ENCODE measurements around the gene COX5B. TPM values are rescaled to one million over a fixed set of nuclear protein-coding genes. Genes with fewer than 3 reads are reported as not detected.
A peak's percentile ranks its signal among the peaks of the same experiment; 100 is the strongest.

The COX5B gene
- total and polyA plus RNA-seq, 9 of the 15 experiments (the other 6 are each of a cell fraction or from before 2014, with no cell fraction given): 154 to 1,424 (median 487) TPM

DNA sequence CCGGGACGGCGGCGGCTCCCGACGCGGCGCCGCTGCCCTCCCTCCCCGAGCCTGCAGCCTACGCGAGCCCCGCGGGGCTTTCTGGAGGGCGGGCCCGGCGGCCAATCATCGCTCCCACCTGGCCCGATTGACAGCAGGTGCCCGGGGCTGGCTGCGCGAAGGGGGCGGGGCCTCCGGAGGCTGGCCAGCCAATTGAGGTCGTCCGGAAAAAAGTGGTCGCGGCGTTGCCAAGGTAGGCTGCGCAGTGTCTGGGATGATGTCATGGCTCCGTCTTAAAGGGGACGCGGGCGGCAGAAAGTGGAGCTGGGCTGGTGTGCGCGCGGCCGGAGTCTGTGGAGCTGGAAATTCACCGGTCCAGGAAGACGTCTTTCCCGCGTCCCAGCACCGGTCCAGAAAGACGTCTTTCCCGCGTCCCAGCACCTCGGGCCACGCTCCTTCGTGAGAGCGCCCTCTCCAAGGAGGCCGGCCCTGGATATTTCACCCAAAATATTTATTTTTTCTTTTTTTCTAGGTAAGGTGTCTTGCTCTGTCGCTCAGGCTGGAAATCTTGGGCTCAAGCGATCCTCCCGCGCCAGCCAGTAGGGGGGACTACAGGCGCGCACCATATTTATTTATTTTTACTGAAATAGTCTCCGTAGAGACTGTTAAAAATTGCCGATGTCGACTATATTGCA, 18.2 kb downstream of the COX5B start, which contains the start of gene ACTR1B (continued):
- TF ChIP-seq, protein P1, sequence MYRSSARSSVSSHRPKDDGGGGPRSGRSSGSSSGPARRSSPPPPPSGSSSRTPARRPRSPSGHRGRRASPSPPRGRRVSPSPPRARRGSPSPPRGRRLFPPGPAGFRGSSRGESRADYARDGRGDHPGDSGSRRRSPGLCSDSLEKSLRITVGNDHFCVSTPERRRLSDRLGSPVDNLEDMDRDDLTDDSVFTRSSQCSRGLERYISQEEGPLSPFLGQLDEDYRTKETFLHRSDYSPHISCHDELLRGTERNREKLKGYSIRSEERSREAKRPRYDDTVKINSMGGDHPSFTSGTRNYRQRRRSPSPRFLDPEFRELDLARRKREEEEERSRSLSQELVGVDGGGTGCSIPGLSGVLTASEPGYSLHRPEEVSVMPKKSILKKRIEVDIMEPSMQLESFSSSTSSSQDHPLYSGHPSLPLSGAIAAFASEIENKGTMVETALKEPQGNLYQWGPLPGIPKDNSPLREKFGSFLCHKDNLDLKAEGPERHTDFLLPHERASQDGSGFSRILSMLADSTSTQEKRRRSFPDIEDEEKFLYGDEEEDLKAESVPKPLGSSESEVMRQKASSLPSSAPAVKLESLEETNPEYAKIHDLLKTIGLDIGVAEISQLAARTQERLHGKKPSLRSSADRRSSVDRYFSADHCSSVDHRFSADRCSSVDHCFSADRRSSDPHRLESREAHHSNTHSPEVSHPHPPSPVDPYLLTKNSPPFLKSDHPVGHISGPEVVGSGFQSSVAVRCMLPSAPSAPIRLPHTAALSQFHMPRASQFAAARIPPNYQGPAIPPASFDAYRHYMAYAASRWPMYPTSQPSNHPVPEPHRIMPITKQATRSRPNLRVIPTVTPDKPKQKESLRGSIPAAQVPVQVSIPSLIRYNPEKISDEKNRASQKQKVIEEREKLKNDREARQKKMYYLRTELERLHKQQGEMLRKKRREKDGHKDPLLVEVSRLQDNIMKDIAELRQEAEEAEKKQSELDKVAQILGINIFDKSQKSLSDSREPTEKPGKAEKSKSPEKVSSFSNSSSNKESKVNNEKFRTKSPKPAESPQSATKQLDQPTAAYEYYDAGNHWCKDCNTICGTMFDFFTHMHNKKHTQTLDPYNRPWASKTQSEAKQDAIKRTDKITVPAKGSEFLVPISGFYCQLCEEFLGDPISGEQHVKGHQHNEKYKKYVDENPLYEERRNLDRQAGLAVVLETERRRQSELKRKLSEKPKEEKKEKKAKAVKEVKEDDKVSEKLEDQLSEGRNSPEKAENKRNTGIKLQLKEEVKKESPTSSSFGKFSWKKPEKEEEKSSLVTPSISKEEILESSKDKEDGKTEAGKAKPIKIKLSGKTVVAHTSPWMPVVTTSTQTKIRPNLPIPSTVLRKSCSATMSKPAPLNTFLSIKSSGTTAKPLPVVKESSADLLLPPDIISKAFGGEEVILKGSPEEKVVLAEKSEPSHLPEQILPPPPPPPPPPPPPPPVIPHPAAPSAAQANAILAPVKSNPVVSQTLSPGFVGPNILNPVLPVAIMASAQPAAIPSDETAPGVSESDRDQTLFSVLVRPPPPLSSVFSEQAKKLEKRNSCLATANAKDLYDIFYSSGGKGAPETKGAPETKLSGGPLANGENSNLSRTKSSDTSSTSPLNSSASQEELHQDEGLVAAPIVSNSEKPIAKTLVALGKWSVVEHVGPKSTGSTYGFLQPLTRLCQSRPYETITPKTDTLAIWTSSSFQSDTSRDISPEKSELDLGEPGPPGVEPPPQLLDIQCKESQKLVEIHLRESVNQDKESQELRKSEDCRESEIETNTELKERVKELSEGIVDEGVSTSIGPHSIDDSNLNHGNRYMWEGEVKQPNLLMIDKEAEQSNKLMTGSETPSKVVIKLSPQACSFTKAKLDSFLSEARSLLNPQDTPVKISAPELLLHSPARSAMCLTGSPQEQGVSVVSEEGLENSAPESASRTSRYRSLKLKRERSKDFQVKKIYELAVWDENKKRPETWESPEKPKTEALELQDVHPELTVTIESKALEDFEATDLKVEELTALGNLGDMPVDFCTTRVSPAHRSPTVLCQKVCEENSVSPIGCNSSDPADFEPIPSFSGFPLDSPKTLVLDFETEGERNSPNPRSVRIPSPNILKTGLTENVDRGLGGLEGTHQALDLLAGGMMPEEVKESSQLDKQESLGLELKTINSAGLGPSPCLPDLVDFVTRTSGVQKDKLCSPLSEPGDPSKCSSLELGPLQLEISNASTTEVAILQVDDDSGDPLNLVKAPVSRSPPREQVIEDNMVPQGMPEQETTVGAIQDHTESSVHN (IDR thresholded peaks at IDR 0.05; ENCODE audit: borderline replicate concordance in 1 of 2, low read depth in 1 of 2): no peak
- TF ChIP-seq SP1 (CRISPR knock-in tag; IDR thresholded peaks at IDR 0.05): peak; percentile 55
- TF ChIP-seq KLF16 (IDR thresholded peaks at IDR 0.05): no peak; the same call in 1 of the 2 replicates
- TF ChIP-seq, protein P2, sequence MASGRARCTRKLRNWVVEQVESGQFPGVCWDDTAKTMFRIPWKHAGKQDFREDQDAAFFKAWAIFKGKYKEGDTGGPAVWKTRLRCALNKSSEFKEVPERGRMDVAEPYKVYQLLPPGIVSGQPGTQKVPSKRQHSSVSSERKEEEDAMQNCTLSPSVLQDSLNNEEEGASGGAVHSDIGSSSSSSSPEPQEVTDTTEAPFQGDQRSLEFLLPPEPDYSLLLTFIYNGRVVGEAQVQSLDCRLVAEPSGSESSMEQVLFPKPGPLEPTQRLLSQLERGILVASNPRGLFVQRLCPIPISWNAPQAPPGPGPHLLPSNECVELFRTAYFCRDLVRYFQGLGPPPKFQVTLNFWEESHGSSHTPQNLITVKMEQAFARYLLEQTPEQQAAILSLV (tag; IDR thresholded peaks at IDR 0.05): no peak
- TF ChIP-seq SIRT6 (IDR thresholded peaks at IDR 0.05; ENCODE audit: low read depth, low read length): no peak
- TF ChIP-seq CEBPB (tag; IDR thresholded peaks at IDR 0.05): no peak
- peak; percentile 67 for TF ChIP-seq SP2 (IDR thresholded peaks at IDR 0.05; ENCODE audit: extremely low read depth, low read depth, low read length, poor library complexity, severe bottlenecking)
- TF ChIP-seq ZNF282 (CRISPR knock-in tag; IDR thresholded peaks at IDR 0.05): no peak
- TF ChIP-seq PYGO2 (tag; IDR thresholded peaks at IDR 0.05): no peak
- TF ChIP-seq FIP1L1 (IDR thresholded peaks at IDR 0.05; ENCODE audit: low read depth, low read length, poor library complexity, severe bottlenecking): no peak
- TF ChIP-seq PHF21A (IDR thresholded peaks at IDR 0.05; ENCODE audit: borderline replicate concordance, low read depth): no peak
- TF ChIP-seq, protein P3, sequence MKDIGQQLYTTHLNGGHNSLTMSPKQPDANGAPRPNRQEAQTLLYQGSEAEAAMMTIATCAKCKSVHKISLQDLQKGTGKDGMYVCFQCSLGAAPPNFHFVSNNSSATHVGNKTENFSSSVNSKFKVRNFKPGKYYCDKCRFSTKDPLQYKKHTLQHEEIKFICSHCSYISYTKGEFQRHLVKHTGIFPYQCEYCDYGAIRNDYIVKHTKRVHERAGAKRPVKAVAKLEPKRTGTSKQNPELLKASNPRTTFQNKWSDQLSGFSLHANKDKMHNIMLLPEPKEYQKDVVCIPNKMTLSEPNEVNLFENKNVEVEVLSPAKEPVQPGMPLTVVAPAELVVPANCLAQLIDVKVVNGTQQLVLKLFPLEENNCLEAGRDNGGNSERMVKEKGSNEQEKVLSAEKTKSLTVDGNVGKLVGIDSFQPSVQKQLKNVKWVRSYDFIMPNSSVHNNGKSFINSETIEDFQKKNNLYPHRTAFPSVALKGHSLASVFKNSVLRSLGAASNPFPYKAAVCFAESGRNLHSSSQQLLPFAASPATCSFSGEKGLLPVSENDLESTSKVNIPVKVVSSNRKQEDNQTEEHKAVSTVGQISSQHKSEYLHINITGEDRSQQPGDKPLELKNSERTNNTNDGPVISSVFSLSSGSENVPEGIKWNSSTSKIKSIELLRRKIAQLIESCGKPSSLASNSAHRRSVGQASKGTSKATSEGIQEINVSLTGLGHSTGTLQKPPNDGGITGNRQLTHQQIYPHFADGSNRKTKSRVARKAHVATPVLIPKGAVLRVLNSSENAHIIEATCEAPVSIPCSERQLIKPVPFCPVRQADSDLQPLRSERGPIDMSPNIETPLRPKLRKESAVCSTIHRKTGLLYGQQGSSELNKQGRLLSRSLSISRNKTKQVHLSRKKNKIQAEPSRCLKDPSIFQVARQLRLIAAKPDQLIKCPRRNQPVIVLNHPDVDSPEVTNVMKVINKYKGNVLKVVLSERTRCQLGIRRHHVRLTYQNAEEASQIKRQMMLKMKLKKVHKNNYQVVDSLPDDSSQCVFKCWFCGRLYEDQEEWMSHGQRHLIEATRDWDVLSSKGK (CRISPR knock-in tag; IDR thresholded peaks at IDR 0.05): no peak
- no peak for TF ChIP-seq FOXK1 (CRISPR knock-in tag; IDR thresholded peaks at IDR 0.05; ENCODE audit: borderline replicate concordance)
- peak; percentile 91 for TF ChIP-seq HMGN3 (IDR thresholded peaks at IDR 0.05; ENCODE audit: borderline replicate concordance, extremely low read depth, insufficient read length, low read depth, low read length)
- 0 out of 2 replicates have a peak, but pooled peaks have one; percentile 46 for TF ChIP-seq SMARCE1 (IDR thresholded peaks at IDR 0.05)

All from K562 (cell line).